Suprapubic skin (tissue), 4 donors: ENCODE data around the gene MRPL11.

Source experiments
- EP300 ChIP-seq: sonication (generic); formaldehyde crosslinking; IDR thresholded peaks from one replicate; pipeline ENCODE4 v1.6.1; 2017; ENCODE audit warnings: antibody characterized with exemption
- POLR2A ChIP-seq, 2 donors: fragments of 450-650 bp; IDR thresholded peaks; one replicate each; pipeline ENCODE4 v1.6.1; 2017; ENCODE audit warnings: antibody characterized with exemption in 2 of 2, mild to moderate bottlenecking in 2 of 2, moderate library complexity in 2 of 2
- POLR2AphosphoS5 ChIP-seq, 3 donors: sonication (generic); formaldehyde crosslinking; IDR thresholded peaks; one replicate each; pipeline ENCODE4 v1.6.1; 2017; ENCODE audit warnings: antibody characterized with exemption in 3 of 3
- TF ChIP-seq, protein P1 (sequence below), 2 donors: fragments of 200-600 bp in 1 of 2; fragments of 450-650 bp in 1 of 2; sonication (generic) in 1 of 2; IDR thresholded peaks; one replicate each; pipeline ENCODE4 v1.5.1; 2016 to 2019; ENCODE audit warnings: antibody characterized with exemption in 2 of 2, mild to moderate bottlenecking in 1 of 2, moderate library complexity in 1 of 2

DNA sequence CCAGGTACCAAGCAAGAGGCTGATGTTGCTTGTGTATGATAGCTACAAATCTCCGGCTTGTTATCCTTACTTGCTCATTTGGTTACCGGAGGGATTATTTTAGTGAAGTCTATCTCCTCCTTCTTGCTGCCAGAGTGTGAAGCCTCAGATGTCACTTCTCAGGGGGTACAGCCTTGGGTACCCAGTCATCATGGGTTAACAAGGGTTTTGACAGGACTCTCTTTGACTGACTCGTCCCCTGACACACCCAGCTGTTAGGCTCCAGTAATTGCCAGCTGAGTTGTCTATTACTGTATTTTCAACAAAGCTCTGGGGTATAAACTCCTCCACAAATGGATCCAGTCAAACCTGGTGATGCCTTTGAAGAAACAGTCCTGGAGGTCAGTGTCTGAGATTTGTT lies 16.2 kb upstream of the MRPL11 start:
- TF ChIP-seq POLR2AphosphoS5 (IDR thresholded peaks at IDR 0.05), result no peak
- TF ChIP-seq, protein P1, sequence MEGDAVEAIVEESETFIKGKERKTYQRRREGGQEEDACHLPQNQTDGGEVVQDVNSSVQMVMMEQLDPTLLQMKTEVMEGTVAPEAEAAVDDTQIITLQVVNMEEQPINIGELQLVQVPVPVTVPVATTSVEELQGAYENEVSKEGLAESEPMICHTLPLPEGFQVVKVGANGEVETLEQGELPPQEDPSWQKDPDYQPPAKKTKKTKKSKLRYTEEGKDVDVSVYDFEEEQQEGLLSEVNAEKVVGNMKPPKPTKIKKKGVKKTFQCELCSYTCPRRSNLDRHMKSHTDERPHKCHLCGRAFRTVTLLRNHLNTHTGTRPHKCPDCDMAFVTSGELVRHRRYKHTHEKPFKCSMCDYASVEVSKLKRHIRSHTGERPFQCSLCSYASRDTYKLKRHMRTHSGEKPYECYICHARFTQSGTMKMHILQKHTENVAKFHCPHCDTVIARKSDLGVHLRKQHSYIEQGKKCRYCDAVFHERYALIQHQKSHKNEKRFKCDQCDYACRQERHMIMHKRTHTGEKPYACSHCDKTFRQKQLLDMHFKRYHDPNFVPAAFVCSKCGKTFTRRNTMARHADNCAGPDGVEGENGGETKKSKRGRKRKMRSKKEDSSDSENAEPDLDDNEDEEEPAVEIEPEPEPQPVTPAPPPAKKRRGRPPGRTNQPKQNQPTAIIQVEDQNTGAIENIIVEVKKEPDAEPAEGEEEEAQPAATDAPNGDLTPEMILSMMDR (IDR thresholded peaks at IDR 0.05), result no peak
- TF ChIP-seq POLR2A (IDR thresholded peaks at IDR 0.05), result no peak
- TF ChIP-seq EP300, result no peak
